Smooth muscle cell (in vitro differentiated cells): ENCODE results near the gene KIF21A. TPM values are rescaled to one million over a fixed set of nuclear protein-coding genes. Genes with fewer than 3 reads are reported as not detected.

Experiments used
- DNase-seq: peaks from one replicate; lab custom pipeline; 2025; ENCODE audit not compliant: unreplicated experiment; lab: John Stamatoyannopoulos, UW
- H2AFZ ChIP-seq: fragments of 200-600 bp; sonication (generic); 2 replicates; pipeline ENCODE4 v1.6.0; 2016; ENCODE audit warnings: antibody characterized with exemption, low read depth, mild to moderate bottlenecking
- H3F3A ChIP-seq: fragments of 200-600 bp; sonication (generic); 2 replicates; pipeline ENCODE4 v1.6.0; 2017; ENCODE audit warnings: antibody characterized with exemption, low read depth
- H3K27ac ChIP-seq: fragments of 200-600 bp; sonication (generic); 2 replicates; pipeline ENCODE4 v1.5.1; 2016; ENCODE audit warnings: low read depth, mild to moderate bottlenecking
- H3K27me3 ChIP-seq: fragments of 200-600 bp; sonication (generic); 2 replicates; pipeline ENCODE4 v1.6.1; 2016; ENCODE audit warnings: low read depth, mild to moderate bottlenecking
- H3K36me3 ChIP-seq: fragments of 200-600 bp; sonication (generic); 2 replicates; pipeline ENCODE4 v1.5.1; 2016; ENCODE audit warnings: low read depth
- H3K4me1 ChIP-seq: fragments of 200-600 bp; sonication (generic); 2 replicates; pipeline ENCODE4 v1.5.1; 2016; ENCODE audit warnings: low read depth
- H3K4me2 ChIP-seq: fragments of 200-600 bp; sonication (generic); 2 replicates; pipeline ENCODE4 v1.6.0; 2016; ENCODE audit warnings: mild to moderate bottlenecking
- H3K4me3 ChIP-seq: fragments of 200-600 bp; sonication (generic); 2 replicates; pipeline ENCODE4 v1.5.1; 2016; ENCODE audit warnings: mild to moderate bottlenecking
- H3K79me2 ChIP-seq: fragments of 200-600 bp; sonication (generic); 2 replicates; pipeline ENCODE4 v1.6.0; 2016; ENCODE audit warnings: low read depth, mild to moderate bottlenecking
- H3K9ac ChIP-seq: fragments of 200-600 bp; sonication (generic); 2 replicates; pipeline ENCODE4 v1.6.0; 2016; ENCODE audit warnings: low read depth
- H3K9me3 ChIP-seq: fragments of 200-600 bp; sonication (generic); replicated peaks from 2 replicates; pipeline ENCODE4 v1.5.1; 2016; ENCODE audit warnings: low read depth
- H4K20me1 ChIP-seq: fragments of 200-600 bp; sonication (generic); 2 replicates; pipeline ENCODE4 v1.6.0; 2016; ENCODE audit warnings: low read depth
- CTCF ChIP-seq: fragments of 200-600 bp; sonication (generic); IDR thresholded peaks from 2 replicates; pipeline ENCODE4 v1.5.1; 2017; ENCODE audit warnings: borderline replicate concordance, mild to moderate bottlenecking, antibody characterized with exemption; ENCODE audit not compliant: insufficient read depth, poor library complexity, severe bottlenecking
- WGBS: methylation state at CpG from one replicate; pipeline ENCODE4 v1.1.7; 2016; ENCODE audit warnings: low lambda C conversion rate; 5-methylcytosine and 5-hydroxymethylcytosine counted together
- polyA plus RNA-seq: library from polyadenylated mRNA; unstranded; fragments of >200 nt; fragmentation: Nextera tagmentation; extraction: Ambion mirVana; gene quantifications from 2 replicates; pipeline ENCODE4 v1.2.1, GENCODE V29; 2016
- total RNA-seq: library from RNA; depleted of rRNA; stranded (reverse); fragments of >200 nt; gene quantifications from 2 replicates; pipeline ENCODE4 v1.2.3, GENCODE V29; 2014

Gene KIF21A
- total and polyA plus RNA-seq, 2 experiments from 2014 or later: 9.2 to 28.8 TPM

GRCh38 chr12:39451977-39452376 is 9.1 kb upstream of the KIF21A start:
- Histone ChIP-seq H3K9ac (no peak overlapping the region), H3F3A (no peaks in the 10 kb centered on the region), H2AFZ (no peak overlapping the region), H3K4me3 (no peak overlapping the region), H3K79me2 (no peaks in the 10 kb centered on the region), H3K36me3 (no peaks in the 10 kb centered on the region), H3K4me2 (no peak overlapping the region), H3K27ac (no peak overlapping the region), H3K4me1 (no peaks in the 10 kb centered on the region), H4K20me1 (no peaks in the 10 kb centered on the region), H3K27me3 (no peaks in the 10 kb centered on the region), H3K9me3 (no peaks in the 10 kb centered on the region)
- 20% methylated on average over 1 of the region's 1 CpG for WGBS
- no peak for TF ChIP-seq CTCF
- DNase-seq: no peak

- H3K4me1 ChIP-seq: peaks cover 6% of the 10 kb centered on the region
- H3K36me3 ChIP-seq: no peaks in the 10 kb centered on the region
- no peak overlapping the region for H3K4me2 ChIP-seq
- no peak for TF ChIP-seq CTCF
- no peak overlapping the region for H3K4me3 ChIP-seq
- H4K20me1 ChIP-seq: no peaks in the 10 kb centered on the region
- H3K27ac ChIP-seq: no peak overlapping the region
- H3K9me3 ChIP-seq: no peaks in the 10 kb centered on the region
- no peaks in the 10 kb centered on the region for H3F3A ChIP-seq
- no peaks in the 10 kb centered on the region for H3K79me2 ChIP-seq
- no peak overlapping the region for H3K9ac ChIP-seq
- H2AFZ ChIP-seq: no peak overlapping the region
- H3K27me3 ChIP-seq: no peaks in the 10 kb centered on the region
- no peak for DNase-seq
Measured at GRCh38 chr12:39448038-39448437, 5.1 kb upstream of the KIF21A start.

- H3K4me2 ChIP-seq: peak overlapping the region; percentile 90
- H3K9me3 ChIP-seq: no peaks in the 10 kb centered on the region
- peak overlapping the region; percentile 76 for H3K27ac ChIP-seq
- H3K9ac ChIP-seq: peak overlapping the region; percentile 91
- H2AFZ ChIP-seq: peak overlapping the region; percentile 74
- no peaks in the 10 kb centered on the region for H3K27me3 ChIP-seq
- DNase-seq: no peak
- TF ChIP-seq CTCF: no peak
- peaks cover 24% of the 10 kb centered on the region for H3K4me1 ChIP-seq
- no peaks in the 10 kb centered on the region for H3K36me3 ChIP-seq
- H3F3A ChIP-seq: peaks cover 13% of the 10 kb centered on the region
- H4K20me1 ChIP-seq: peaks cover 10% of the 10 kb centered on the region
- H3K79me2 ChIP-seq: peaks cover 24% of the 10 kb centered on the region
- peak overlapping the region; percentile 71 for H3K4me3 ChIP-seq
Measured at GRCh38 chr12:39443929-39444209, 949 bp upstream of the KIF21A start.

GRCh38 chr12:39442831-39443080 is 164 bp downstream of the KIF21A start:
- H3K4me1 ChIP-seq: peaks cover 24% of the 10 kb centered on the region
- no peaks in the 10 kb centered on the region for H3K36me3 ChIP-seq
- H3F3A ChIP-seq: peaks cover 13% of the 10 kb centered on the region
- peaks cover 10% of the 10 kb centered on the region for H4K20me1 ChIP-seq
- H3K4me2 ChIP-seq: peak overlapping the region; percentile 90
- WGBS: under 1% methylated on average over 29 of the region's 34 CpGs
- peak overlapping the region; percentile 91 for H3K9ac ChIP-seq
- peak overlapping the region; percentile 76 for H3K27ac ChIP-seq
- no peak for DNase-seq
- peak overlapping the region; percentile 63 for H2AFZ ChIP-seq
- peaks cover 30% of the 10 kb centered on the region for H3K79me2 ChIP-seq
- H3K4me3 ChIP-seq: peak overlapping the region; percentile 71
- H3K27me3 ChIP-seq: no peaks in the 10 kb centered on the region
- no peak for TF ChIP-seq CTCF
- no peaks in the 10 kb centered on the region for H3K9me3 ChIP-seq
